Smooth muscle cell of the brain vasculature (primary cell): ENCODE measurements around the gene TSEN15.
A peak's percentile ranks its signal among the peaks of the same experiment; 100 is the strongest.

ENCODE experiments used
- DNase-seq: peaks from one replicate; pipeline ENCODE4 v3.0.0-alpha.2; 2012; ENCODE audit warnings: low read depth, low spot score

The TSEN15 gene

GRCh38 chr1:184051485-184052193 is at the start of gene TSEN15:
Gene TSEN15 (plus strand): TSS chr1:184051730. CDS start chr1:184051756, 26 bp downstream.
- no peak for DNase-seq

DNA sequence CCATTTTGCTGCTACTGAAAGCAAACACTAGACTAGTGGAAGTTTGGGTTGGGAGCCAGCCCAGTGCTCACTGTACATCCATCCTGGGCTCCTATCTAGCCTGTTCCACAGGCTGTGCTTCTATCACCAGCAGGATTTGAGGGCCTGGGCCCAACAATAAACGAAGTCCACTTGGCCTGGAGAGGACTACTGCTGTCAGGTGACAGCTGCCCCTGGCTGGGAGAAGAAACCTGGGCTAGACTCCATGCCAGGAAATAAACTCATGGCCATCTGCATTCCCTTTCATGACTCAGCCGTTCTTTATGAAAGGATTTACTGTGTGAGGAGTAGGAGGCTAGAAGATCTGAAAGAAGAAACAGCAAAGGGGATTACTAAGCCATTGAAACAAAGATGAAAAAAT is 49.5 kb upstream of the TSEN15 start:
- peak; percentile 18 for DNase-seq

DNA sequence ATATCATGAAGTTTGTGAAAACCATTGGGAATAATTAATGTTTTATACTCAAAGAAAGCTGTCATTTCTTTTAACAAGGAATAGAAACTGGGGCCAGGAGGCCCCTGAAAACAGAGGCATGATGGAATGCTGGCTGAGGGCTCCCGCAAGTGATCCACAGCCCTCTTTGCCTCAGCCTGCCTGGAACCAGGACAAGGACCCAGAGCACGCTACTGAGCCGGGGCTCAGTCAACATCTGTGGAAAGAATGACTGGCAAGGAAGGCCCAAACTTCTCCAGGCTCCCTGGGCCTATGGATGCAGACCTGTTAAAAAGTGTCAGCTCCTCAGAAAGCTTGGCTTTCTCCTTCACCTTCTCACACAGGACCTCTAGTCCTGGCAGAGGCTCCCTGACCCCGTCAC is 46.6 kb upstream of the TSEN15 start:
- DNase-seq, result no peak

DNA sequence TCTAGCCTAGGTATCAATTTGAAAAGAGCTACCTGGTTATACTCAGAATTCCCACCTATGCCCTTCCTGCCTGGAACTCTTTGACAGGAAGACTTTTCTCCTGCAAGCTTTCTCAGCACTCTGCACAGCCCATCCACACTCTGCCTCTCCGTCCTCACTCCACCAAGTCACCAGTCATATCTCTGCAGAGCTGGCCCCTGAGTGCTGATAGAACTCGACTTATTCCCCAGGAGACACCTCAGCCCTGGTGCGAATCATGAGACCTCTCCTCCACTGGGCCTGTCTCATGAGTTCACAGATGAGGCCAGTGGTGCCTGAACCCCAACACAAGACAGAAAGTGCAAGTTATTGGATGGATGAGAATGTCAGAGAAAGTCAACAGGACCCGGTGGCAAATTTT is 46.0 kb upstream of the TSEN15 start:
- no peak for DNase-seq

- DNase-seq, result no peak
These were observed 40.7 kb upstream of the TSEN15 start for GRCh38 chr1:184010788-184011187.

- no peak for DNase-seq
These were observed 39.3 kb upstream of the TSEN15 start for GRCh38 chr1:184012187-184012586.

DNA sequence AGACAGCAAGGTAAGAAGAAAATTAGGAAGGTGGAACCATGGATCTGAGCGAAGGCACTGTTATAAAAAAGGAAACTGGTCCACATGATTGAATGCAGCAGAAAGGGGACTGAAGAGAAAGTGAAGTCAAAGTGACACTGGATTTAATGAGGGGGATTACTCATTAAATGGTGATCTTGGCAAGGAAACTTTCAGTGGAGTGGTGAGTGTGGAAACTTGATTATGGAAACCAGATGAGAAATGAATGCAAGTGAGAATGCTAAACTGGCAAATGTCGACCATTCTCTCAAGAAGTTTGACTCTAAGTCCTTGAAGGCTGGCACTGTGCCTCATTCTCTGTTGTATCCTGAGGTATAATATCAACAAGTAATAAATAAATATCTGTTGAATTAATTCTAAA is 37.3 kb upstream of the TSEN15 start:
- DNase-seq, result no peak

DNA sequence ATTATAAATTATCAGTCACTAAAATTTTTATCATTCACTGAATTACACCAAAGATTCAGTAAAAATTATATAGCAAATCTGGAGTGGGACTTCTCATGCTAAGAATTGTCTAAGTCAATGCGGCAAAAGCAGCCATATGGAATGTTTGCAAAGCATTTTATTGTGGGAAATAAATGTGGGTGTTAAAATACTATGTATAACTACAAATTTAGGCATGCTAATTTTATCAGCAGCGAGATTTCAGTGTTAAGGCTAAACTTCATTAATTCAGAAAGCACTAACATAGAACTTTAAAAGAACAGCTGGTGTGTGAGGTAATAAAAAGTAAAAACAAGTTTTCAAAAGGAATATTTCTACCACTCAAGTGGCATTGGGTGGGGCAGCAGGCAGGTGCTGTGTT is 35.4 kb upstream of the TSEN15 start:
- DNase-seq, result no peak

DNA sequence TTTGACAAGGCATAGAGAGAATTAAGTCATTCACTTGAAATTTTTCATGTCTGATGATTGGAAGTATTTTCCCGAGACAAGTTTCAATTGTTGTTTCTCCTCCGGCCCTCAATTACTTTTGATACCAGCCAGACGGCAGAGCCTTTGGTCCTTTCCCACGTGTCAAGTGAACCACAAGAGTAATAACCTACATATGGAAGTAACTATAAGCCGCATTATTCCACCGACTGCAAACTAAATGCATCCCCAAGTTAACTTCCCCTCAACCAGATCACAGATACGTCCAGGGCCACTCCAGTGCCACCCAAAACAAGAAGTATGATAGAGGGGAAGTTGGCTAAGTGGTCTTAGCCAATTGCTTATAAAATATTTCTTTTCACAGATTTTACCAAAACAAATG is 34.2 kb upstream of the TSEN15 start:
- no peak for DNase-seq

DNA sequence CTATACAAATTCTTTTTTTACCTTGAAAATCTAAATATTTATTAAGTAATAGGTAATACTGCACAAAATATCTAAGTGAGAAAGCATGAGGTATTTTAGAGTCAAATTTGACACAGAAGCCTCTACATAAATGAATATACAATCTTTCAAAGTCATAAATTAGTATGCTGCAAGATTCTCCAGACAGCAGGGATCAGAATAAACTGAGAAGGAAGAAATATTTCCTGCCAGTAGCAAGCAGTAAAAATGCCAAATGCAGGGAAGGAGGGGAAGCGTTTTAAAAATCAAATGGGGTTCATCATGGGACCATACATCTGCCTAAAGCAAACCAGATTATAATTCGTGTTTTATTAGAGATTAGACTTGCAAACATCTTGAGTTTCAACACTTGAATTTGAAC is 32.9 kb upstream of the TSEN15 start:
- no peak for DNase-seq

DNA sequence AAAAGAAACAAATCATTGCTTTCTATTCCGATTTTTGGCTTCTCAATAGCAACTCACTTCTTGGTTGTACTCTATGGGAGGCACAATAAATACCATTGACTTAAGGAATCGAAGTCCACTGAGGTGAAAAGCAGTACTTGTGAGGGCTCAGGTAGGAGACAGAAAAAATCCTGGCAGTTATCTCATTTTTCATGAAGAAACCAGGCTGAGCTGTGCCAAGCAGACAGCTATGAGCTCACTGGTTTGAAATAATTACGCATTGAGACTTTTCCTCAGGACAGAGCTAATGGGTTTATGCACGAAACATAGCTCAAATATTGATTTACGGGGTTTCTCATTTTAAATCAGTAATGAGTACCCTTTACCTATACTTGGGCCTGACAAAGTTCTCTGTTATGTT is 32.5 kb upstream of the TSEN15 start:
- no peak for DNase-seq

GRCh38 chr1:184019506-184019905 is 32.0 kb upstream of the TSEN15 start:
- DNase-seq, result no peak

DNA sequence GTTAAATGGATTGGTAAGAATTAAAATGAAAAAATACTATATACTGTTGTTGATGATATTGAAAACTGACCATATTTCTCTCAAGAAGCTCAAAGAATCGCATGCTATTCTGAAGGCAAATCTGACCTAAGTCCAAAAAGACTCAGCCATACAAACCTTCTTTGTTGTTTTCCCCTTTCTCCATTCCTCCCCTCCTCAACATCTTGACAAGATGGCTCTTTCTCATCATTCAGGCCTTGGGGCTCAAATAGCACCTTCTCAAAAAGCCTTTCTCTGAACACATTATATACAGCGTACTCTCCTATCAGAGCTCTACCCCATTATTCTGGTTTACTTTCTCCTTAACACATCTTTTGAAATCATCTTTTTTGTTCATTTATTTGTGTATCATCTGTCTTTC is 31.2 kb upstream of the TSEN15 start:
- DNase-seq, result no peak

GRCh38 chr1:184020855-184021254 is 30.7 kb upstream of the TSEN15 start:
- DNase-seq, result no peak

- DNase-seq, result no peak
These were observed 29.8 kb upstream of the TSEN15 start for GRCh38 chr1:184021728-184022127.

- DNase-seq, result no peak
These were observed 28.9 kb upstream of the TSEN15 start for GRCh38 chr1:184022668-184023067.

GRCh38 chr1:184023171-184023570 is 28.4 kb upstream of the TSEN15 start:
- DNase-seq, result no peak

GRCh38 chr1:184025242-184025675 is 26.3 kb upstream of the TSEN15 start:
- DNase-seq, result peak; percentile 29

GRCh38 chr1:184027826-184028695 is 23.5 kb upstream of the TSEN15 start:
- no peak for DNase-seq

DNA sequence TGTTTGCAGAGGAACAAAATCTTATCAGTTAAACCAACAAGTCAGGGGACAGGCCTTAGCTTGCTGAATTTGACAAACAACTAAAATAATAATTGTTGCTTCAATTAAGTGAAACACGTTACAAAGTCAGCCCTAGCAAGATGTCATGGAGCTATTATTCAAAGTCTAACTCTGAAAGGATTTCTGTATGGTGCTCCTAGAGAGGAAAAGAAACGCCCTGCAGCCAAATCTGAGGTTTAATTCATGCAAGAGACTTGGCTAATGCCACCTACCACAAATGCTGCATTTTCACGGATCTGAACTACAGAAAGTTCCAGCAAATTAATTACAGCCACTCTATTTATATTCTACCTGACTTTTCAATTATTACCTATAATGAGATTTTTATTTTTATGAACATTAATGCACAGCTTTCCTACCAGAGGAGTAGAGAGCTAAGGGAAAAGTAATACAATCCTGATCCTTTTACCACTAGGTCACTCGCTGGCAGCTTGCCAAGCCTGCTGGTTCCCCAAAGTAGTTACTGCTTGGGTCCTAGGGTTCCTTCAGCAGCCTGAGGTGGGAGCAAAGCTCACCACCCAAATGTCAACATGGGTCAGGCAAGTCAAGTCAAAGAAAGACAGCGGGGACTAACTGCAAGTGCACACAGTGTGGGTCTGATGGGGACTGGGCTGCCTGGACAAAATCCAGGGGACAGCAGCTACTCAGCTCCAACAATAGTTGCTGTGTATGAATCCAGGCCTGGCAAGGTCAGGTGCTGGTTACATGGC is 22.5 kb upstream of the TSEN15 start:
- DNase-seq, result no peak

DNA sequence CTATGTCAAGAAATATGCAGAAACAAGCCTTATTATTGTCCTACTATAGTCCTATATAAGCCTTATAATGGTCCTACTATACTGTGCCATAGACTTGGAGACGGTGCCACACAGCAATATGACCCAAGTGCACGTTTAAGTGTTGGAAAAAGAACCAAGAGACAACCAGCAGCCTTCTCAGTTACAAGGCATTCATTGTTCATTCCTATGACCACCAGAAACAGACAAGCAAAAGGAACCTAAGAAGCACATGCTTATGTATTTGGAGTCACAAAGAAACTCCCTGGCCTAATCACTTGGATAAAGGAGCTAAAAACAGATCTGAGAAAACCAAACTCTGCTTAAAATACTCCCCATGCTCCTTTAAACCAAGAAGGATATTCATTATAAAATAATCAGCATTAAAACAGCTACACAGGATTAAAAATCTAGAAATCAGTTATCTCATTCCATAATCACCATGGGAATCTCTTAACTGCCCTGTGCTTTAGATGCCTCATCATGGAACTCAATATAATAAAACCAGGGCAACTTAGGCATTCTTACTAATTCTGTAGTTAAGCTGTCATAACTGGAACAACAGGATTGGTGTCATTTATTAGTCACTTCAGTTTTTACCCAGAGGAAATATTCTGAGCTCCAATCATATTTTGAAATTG is 21.0 kb upstream of the TSEN15 start:
- no peak for DNase-seq

DNA sequence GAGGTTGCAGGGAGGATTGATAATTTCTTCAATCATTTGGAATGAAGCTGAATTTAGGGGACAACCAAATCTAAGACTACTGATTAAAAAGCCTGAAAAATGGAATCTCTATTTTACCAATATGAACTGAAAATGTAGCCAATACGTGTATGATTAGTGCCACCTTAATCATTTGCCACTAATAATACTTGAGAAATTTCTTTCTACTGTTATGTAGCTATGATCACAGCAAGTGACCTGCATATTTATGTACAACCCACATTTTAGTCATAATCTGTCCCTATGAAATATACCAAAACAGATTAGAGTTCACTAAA is 20.5 kb upstream of the TSEN15 start:
- no peak for DNase-seq
